Gastroesophageal sphincter (tissue), 4 donors: ENCODE measurements around the gene CAMTA2. TPM values are rescaled to one million over a fixed set of nuclear protein-coding genes. Genes with fewer than 3 reads are reported as not detected.

Source experiments
- ATAC-seq: fragments of 150-250 bp; one replicate; pipeline ENCODE4 v1.9.1; 2016; ENCODE audit warnings: mild to moderate bottlenecking, moderate library complexity
- H3K27ac ChIP-seq, 4 donors: fragments of 200-600 bp; sonication (generic) in 3 of 4; 1 replicate in 3 of 4; 2 replicates in 1 of 4; pipeline ENCODE4 v1.5.1; 2016 to 2019
- H3K27me3 ChIP-seq: fragments of 200-600 bp; sonication (generic); one replicate; pipeline ENCODE4 v1.5.1; 2019
- H3K36me3 ChIP-seq, 2 donors: fragments of 200-600 bp; sonication (generic); one replicate each; pipeline ENCODE4 v1.5.1; 2019; ENCODE audit warnings: control low read depth in 1 of 2
- H3K4me1 ChIP-seq, 3 donors: fragments of 200-600 bp; sonication (generic); 1 replicate in 2 of 3; 2 replicates in 1 of 3; pipeline ENCODE4 v1.5.1; 2016 to 2019; ENCODE audit warnings: control low read depth in 2 of 3
- H3K4me3 ChIP-seq, 2 donors: fragments of 200-600 bp; sonication (generic); one replicate each; pipeline ENCODE4 v1.5.1; 2019; ENCODE audit warnings: mild to moderate bottlenecking in 1 of 2, moderate library complexity in 1 of 2
- H3K9me3 ChIP-seq, 3 donors: fragments of 200-600 bp; sonication (generic); one replicate each; pipeline ENCODE4 v1.5.1; 2017 to 2019; ENCODE audit warnings: control low read depth in 2 of 3
- EP300 ChIP-seq: sonication (generic); formaldehyde crosslinking; IDR thresholded peaks from one replicate; pipeline ENCODE4 v1.6.1; 2017; ENCODE audit warnings: antibody characterized with exemption, mild to moderate bottlenecking
- POLR2A ChIP-seq, 2 donors: fragments of 450-650 bp; IDR thresholded peaks; one replicate each; pipeline ENCODE4 v1.6.1; 2017; ENCODE audit warnings: antibody characterized with exemption in 2 of 2, mild to moderate bottlenecking in 2 of 2, moderate library complexity in 1 of 2
- POLR2AphosphoS5 ChIP-seq: sonication (generic); formaldehyde crosslinking; IDR thresholded peaks from one replicate; pipeline ENCODE4 v1.6.1; 2017; ENCODE audit warnings: antibody characterized with exemption
- WGBS, 2 donors: methylation state at CpG; one replicate each; pipeline ENCODE4 v1.1.5; 2018; ENCODE audit warnings: low coverage in 1 of 2; 5-methylcytosine and 5-hydroxymethylcytosine counted together
- small RNA-seq, 4 donors: library from RNA; depleted of rRNA; stranded (forward); fragments of <200 nt; gene quantifications; one replicate each; pipeline ENCODE3, GENCODE V24; 2016
- total RNA-seq, 4 donors: library from RNA; depleted of rRNA; stranded (reverse); fragments of >200 nt; gene quantifications; one replicate each; pipeline ENCODE4 v1.1.0, GENCODE V29; 2016
- TF ChIP-seq, protein P1 (sequence below), 4 experiments: fragments of 200-600 bp in 2 of 4; fragments of 450-650 bp in 2 of 4; sonication (generic) in 1 of 4; IDR thresholded peaks; one replicate each; pipeline ENCODE4 v1.5.1; 2017 to 2019; ENCODE audit warnings: antibody characterized with exemption in 4 of 4, mild to moderate bottlenecking in 2 of 4, moderate library complexity in 2 of 4

CAMTA2 gene
- total RNA-seq, 4 donors from 2014 or later, result 16.7 to 50.0 (median 26.1) TPM

DNA sequence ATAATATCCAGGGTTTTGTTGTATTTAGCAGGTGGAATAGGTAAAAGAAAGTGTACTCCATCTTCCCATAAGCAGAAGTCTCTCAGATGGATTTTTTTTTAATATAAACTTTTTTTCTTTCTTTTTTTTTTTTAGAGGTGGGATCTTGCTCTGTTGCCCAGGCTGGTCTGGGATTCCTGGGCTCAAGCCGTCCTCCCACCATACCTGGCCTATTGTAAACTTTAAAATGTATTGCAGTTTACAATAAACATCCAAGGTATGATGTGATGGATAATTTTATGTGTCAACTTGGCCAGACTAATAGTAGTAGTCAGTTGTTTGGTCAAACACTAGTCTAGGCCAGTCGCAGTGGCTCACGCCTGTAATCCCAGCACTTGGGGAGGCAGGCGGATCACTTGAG, 66.2 kb downstream of the CAMTA2 start:
- no peaks in the 10 kb centered on the region for H3K27me3 ChIP-seq
- no peaks in the 10 kb centered on the region for H3K4me1 ChIP-seq
- TF ChIP-seq POLR2AphosphoS5 (no peak), POLR2A (IDR thresholded peaks at IDR 0.05) (no peak), EP300 (no peak)
- TF ChIP-seq, protein P1, sequence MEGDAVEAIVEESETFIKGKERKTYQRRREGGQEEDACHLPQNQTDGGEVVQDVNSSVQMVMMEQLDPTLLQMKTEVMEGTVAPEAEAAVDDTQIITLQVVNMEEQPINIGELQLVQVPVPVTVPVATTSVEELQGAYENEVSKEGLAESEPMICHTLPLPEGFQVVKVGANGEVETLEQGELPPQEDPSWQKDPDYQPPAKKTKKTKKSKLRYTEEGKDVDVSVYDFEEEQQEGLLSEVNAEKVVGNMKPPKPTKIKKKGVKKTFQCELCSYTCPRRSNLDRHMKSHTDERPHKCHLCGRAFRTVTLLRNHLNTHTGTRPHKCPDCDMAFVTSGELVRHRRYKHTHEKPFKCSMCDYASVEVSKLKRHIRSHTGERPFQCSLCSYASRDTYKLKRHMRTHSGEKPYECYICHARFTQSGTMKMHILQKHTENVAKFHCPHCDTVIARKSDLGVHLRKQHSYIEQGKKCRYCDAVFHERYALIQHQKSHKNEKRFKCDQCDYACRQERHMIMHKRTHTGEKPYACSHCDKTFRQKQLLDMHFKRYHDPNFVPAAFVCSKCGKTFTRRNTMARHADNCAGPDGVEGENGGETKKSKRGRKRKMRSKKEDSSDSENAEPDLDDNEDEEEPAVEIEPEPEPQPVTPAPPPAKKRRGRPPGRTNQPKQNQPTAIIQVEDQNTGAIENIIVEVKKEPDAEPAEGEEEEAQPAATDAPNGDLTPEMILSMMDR (IDR thresholded peaks at IDR 0.05), result no peak
- no peak for ATAC-seq
- no peak overlapping the region for H3K4me3 ChIP-seq
- 50 to 71% methylated on average over 1 of the region's 4 CpGs for WGBS, 2 donors
- H3K27ac ChIP-seq, result no peak overlapping the region
- H3K36me3 ChIP-seq, result no peaks in the 10 kb centered on the region
- H3K9me3 ChIP-seq, result no peaks in the 10 kb centered on the region

DNA sequence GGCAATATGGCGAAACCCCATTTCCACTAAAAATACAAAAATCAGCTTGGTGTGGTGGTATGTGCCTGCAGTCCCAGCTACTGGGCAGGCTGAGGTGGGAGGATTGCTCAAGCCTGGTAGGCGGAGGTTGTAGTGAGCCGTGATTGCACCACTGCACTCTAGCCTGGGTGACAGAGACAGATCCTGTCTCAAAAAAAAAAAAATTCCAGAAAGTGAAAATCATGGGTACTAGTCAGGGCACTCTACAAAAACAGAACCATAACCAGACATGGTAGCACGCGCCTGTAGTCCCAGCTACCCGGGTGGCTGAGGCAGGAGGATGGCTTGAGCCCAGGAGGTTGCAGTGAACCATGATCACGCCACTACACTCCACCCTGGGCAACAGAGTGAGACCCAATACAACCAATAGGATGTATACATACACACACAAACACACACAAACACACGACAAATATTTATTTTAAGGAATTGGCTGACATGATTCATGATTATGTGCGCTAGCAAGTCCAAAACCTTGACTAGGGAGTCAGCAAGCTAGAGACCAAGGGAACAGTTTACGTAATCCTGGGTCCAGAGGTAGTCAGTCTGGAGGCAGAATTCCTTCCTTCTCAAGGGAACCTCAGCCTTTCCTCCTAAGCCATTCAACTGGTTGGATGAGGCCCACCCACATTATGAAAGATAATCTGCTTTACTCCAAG, 67.0 kb downstream of the CAMTA2 start:
- no peak for ATAC-seq
- Histone ChIP-seq H3K4me1 (no peaks in the 10 kb centered on the region), H3K36me3 (no peaks in the 10 kb centered on the region), H3K4me3 (no peak overlapping the region), H3K27me3 (no peaks in the 10 kb centered on the region), H3K27ac (no peak overlapping the region), H3K9me3 (no peaks in the 10 kb centered on the region)
- no peak for TF ChIP-seq EP300
- TF ChIP-seq POLR2AphosphoS5, result no peak
- no peak for TF ChIP-seq POLR2A (IDR thresholded peaks at IDR 0.05)
- TF ChIP-seq, protein P1 (IDR thresholded peaks at IDR 0.05), result no peak
- 80 to 88% methylated on average over 9 of the region's 10 CpGs for WGBS, 2 donors

DNA sequence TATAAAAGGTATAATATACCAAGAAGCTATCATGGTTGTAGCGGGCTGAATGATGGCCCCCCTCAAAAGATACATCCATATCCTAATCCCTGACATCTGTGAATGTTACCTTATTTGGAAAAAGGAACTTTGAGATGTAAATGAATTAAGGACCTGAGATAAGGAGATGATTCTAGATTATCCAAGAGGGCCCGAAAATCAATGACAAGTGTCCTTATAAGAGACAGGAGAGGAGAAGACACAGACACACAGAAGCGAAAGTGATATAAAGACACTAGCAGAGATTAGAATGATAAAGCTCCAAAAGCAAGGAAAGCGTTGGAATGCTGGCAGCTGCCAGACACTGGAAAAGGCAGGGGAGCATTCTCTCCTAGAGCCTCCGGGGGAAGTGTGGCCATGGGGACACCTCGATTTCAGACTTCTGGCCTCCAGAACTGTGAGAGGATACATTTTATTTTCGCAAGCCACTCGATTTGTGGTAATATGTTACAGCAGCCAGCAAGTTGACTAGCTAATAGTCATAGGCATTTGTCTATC, 67.9 kb downstream of the CAMTA2 start:
- H3K27me3 ChIP-seq, result no peaks in the 10 kb centered on the region
- H3K27ac ChIP-seq, result no peak overlapping the region
- WGBS, 2 donors, result 47 to 52% methylated on average over 6 to 8 of the region's 8 CpGs
- ATAC-seq, result no peak
- TF ChIP-seq POLR2A (IDR thresholded peaks at IDR 0.05) (no peak), POLR2AphosphoS5 (no peak), EP300 (no peak)
- TF ChIP-seq, protein P1 (IDR thresholded peaks at IDR 0.05), result no peak
- no peaks in the 10 kb centered on the region for H3K4me1 ChIP-seq
- H3K9me3 ChIP-seq, result no peaks in the 10 kb centered on the region
- no peak overlapping the region for H3K4me3 ChIP-seq
- H3K36me3 ChIP-seq, result no peaks in the 10 kb centered on the region

Small RNA genes within 50 kb of the gene (small RNA-seq; reads per million reads assigned to genes)
- gene MIR6864 (0 to 0.26 (median 0.04) reads per million in 4 donors), gene MIR6865 (0 to 0.12 (median 0) reads per million in 4 donors)

Other genes with a start within 250 kb of the CAMTA2 start
- 1 to 10 TPM in 1 of 4 donors, under 1 TPM in 2, not detected in 1; 0.31 to 1.2 (median 0.67) TPM for gene ZMYND15, start 247.8 kb downstream of the CAMTA2 start, total RNA-seq
- 10 to 100 TPM in 2 of 4 donors, 1 to 10 TPM in 2; 5.3 to 11.6 (median 8.3) TPM for gene CXCL16, start 247.7 kb downstream of the CAMTA2 start, total RNA-seq
- not detected for gene TM4SF5, start 215.8 kb downstream of the CAMTA2 start, total RNA-seq
- gene VMO1, start 201.3 kb downstream of the CAMTA2 start, total RNA-seq, result 1 to 10 TPM in 2 of 4 donors, not detected in 2; 1.3 to 3.5 TPM
- gene GLTPD2, start 198.7 kb downstream of the CAMTA2 start, total RNA-seq, result not detected
- 100 to 1,000 TPM; 184 to 242 (median 187) TPM for gene PSMB6, start 191.5 kb downstream of the CAMTA2 start, total RNA-seq
- gene PLD2, start 180.5 kb downstream of the CAMTA2 start, total RNA-seq, result 10 to 100 TPM; 10.2 to 21.3 (median 15.7) TPM
- 10 to 100 TPM; 29.3 to 48.6 (median 46.4) TPM for gene MINK1, start 154.3 kb downstream of the CAMTA2 start, total RNA-seq
- gene C17orf107, start 88.1 kb downstream of the CAMTA2 start, total RNA-seq, result under 1 TPM; 0.30 to 0.81 (median 0.68) TPM
- under 1 TPM in 2 of 4 donors, not detected in 2; 0.23 to 0.67 TPM for gene CHRNE, start 84.6 kb downstream of the CAMTA2 start, total RNA-seq
- under 1 TPM in 1 of 4 donors, not detected in 3; 0.19 TPM for gene GP1BA, start 55.4 kb downstream of the CAMTA2 start, total RNA-seq
- gene SLC25A11, start 47.6 kb downstream of the CAMTA2 start, total RNA-seq, result 10 to 100 TPM; 28.7 to 58.9 (median 46.8) TPM
- gene RNF167, start 47.4 kb downstream of the CAMTA2 start, total RNA-seq, result 10 to 100 TPM; 67.3 to 98.8 (median 85.9) TPM
- 1,000 to 10,000 TPM in 2 of 4 donors, 100 to 1,000 TPM in 2; 920 to 1,441 (median 1,060) TPM for gene PFN1, start 39.1 kb downstream of the CAMTA2 start, total RNA-seq
- 10 to 100 TPM in 2 of 4 donors, 1 to 10 TPM in 2; 1.5 to 16.2 (median 7.6) TPM for gene ENO3, start 36.6 kb downstream of the CAMTA2 start, total RNA-seq
- gene SPAG7, start 19.9 kb downstream of the CAMTA2 start, total RNA-seq, result 10 to 100 TPM; 35.1 to 77.5 (median 55.2) TPM
- 1 to 10 TPM in 2 of 4 donors, under 1 TPM in 1, not detected in 1; 0.93 to 4.4 (median 3.8) TPM for gene INCA1, start 9.8 kb upstream of the CAMTA2 start, total RNA-seq
- 100 to 1,000 TPM; 147 to 302 (median 180) TPM for gene KIF1C, start 10.3 kb upstream of the CAMTA2 start, total RNA-seq
- not detected for gene SLC52A1, start 47.8 kb upstream of the CAMTA2 start, total RNA-seq
- gene ZFP3, start 90.8 kb upstream of the CAMTA2 start, total RNA-seq, result 1 to 10 TPM; 5.8 to 8.1 (median 6.6) TPM
- 10 to 100 TPM; 10.5 to 22.9 (median 14.7) TPM for gene ZNF232, start 124.2 kb upstream of the CAMTA2 start, total RNA-seq
- 1 to 10 TPM in 1 of 4 donors, under 1 TPM in 3; 0.07 to 6.1 (median 0.20) TPM for gene USP6, start 128.4 kb upstream of the CAMTA2 start, total RNA-seq
- gene ZNF594, start 204.2 kb upstream of the CAMTA2 start, total RNA-seq, result 10 to 100 TPM in 2 of 4 donors, 1 to 10 TPM in 2; 8.4 to 21.3 (median 10.7) TPM
- gene SCIMP, start 247.2 kb upstream of the CAMTA2 start, total RNA-seq, result 1 to 10 TPM in 2 of 4 donors, under 1 TPM in 1, not detected in 1; 0.49 to 2.2 (median 1.9) TPM